BE2C (cell line): Measurements from ENCODE around the gene IFNL1.
A peak's percentile ranks its signal among the peaks of the same experiment; 100 is the strongest.

Experiments
- DNase-seq: peaks from one replicate; pipeline ENCODE4 v3.0.0-alpha.2; 2020
- H3K27me3 ChIP-seq: fragments of 250-450 bp; sonication (Bioruptor Pico); 2 replicates; pipeline ENCODE4 v1.5.1; 2020; ENCODE audit warnings: mild to moderate bottlenecking
- H3K36me3 ChIP-seq: fragments of 250-450 bp; sonication (Bioruptor Pico); 2 replicates; pipeline ENCODE4 v1.5.1; 2020; ENCODE audit warnings: mild to moderate bottlenecking
- H3K4me1 ChIP-seq: fragments of 250-450 bp; sonication (Bioruptor Pico); 2 replicates; pipeline ENCODE4 v1.5.1; 2020
- H3K4me3 ChIP-seq: 2 replicates; pipeline ENCODE4 v1.5.1; 2011; ENCODE audit warnings: low read depth, low read length
- H3K9me3 ChIP-seq: fragments of 250-450 bp; sonication (Bioruptor Pico); 2 replicates; pipeline ENCODE4 v1.5.1; 2020
- CTCF ChIP-seq: IDR thresholded peaks from 2 replicates; pipeline ENCODE4 v1.5.1; 2012; ENCODE audit warnings: mild to moderate bottlenecking, low read depth, low read length

IFNL1 gene

GRCh38 chr19:39319892-39320248 is 23.7 kb downstream of the IFNL1 start:
- no peak for TF ChIP-seq CTCF
- H3K27me3 ChIP-seq, result 0 out of 2 replicates have a peak, but pooled peaks cover 3% of the 10 kb centered on the region
- H3K4me1 ChIP-seq, result no peaks in the 10 kb centered on the region
- DNase-seq, result no peak
- no peaks in the 10 kb centered on the region for H3K9me3 ChIP-seq
- H3K36me3 ChIP-seq, result no peaks in the 10 kb centered on the region
- H3K4me3 ChIP-seq, result peak overlapping the region; percentile 71

GRCh38 chr19:39321117-39321831 is 25.1 kb downstream of the IFNL1 start:
- TF ChIP-seq CTCF, result no peak
- Histone ChIP-seq H3K4me1 (no peaks in the 10 kb centered on the region), H3K4me3 (no peak overlapping the region), H3K9me3 (no peaks in the 10 kb centered on the region), H3K36me3 (no peaks in the 10 kb centered on the region), H3K27me3 (0 out of 2 replicates have a peak, but pooled peaks cover 3% of the 10 kb centered on the region)
- DNase-seq, result no peak

- Histone ChIP-seq H3K4me1 (no peaks in the 10 kb centered on the region), H3K27me3 (0 out of 2 replicates have a peak, but pooled peaks cover 3% of the 10 kb centered on the region), H3K36me3 (no peaks in the 10 kb centered on the region), H3K4me3 (no peak overlapping the region), H3K9me3 (no peaks in the 10 kb centered on the region)
- TF ChIP-seq CTCF, result no peak
- DNase-seq, result no peak
Measured at GRCh38 chr19:39321832-39322176, 25.6 kb downstream of the IFNL1 start.

GRCh38 chr19:39324242-39324842 is 28.1 kb downstream of the IFNL1 start:
- no peak for DNase-seq
- H3K36me3 ChIP-seq, result no peaks in the 10 kb centered on the region
- H3K27me3 ChIP-seq, result 0 out of 2 replicates have a peak, but pooled peaks cover 3% of the 10 kb centered on the region
- H3K9me3 ChIP-seq, result no peaks in the 10 kb centered on the region
- no peaks in the 10 kb centered on the region for H3K4me1 ChIP-seq
- no peak for TF ChIP-seq CTCF
- no peak overlapping the region for H3K4me3 ChIP-seq

- H3K9me3 ChIP-seq, result no peaks in the 10 kb centered on the region
- no peak overlapping the region for H3K4me3 ChIP-seq
- no peaks in the 10 kb centered on the region for H3K4me1 ChIP-seq
- H3K36me3 ChIP-seq, result no peaks in the 10 kb centered on the region
- peak; percentile 49 for DNase-seq
- H3K27me3 ChIP-seq, result no peaks in the 10 kb centered on the region
- no peak for TF ChIP-seq CTCF
Measured at GRCh38 chr19:39325778-39326665, 29.8 kb downstream of the IFNL1 start.
